Smooth muscle cell (in vitro differentiated cells): Measurements from ENCODE around the gene CRNKL1. TPM values are rescaled to one million over a fixed set of nuclear protein-coding genes. Genes with fewer than 3 reads are reported as not detected.

ENCODE experiments used
- DNase-seq: peaks from one replicate; lab custom pipeline; 2025; ENCODE audit not compliant: unreplicated experiment; lab: John Stamatoyannopoulos, UW
- H2AFZ ChIP-seq: fragments of 200-600 bp; sonication (generic); 2 replicates; pipeline ENCODE4 v1.6.0; 2016; ENCODE audit warnings: antibody characterized with exemption, low read depth, mild to moderate bottlenecking
- H3F3A ChIP-seq: fragments of 200-600 bp; sonication (generic); 2 replicates; pipeline ENCODE4 v1.6.0; 2017; ENCODE audit warnings: antibody characterized with exemption, low read depth
- H3K27ac ChIP-seq: fragments of 200-600 bp; sonication (generic); 2 replicates; pipeline ENCODE4 v1.5.1; 2016; ENCODE audit warnings: low read depth, mild to moderate bottlenecking
- H3K27me3 ChIP-seq: fragments of 200-600 bp; sonication (generic); 2 replicates; pipeline ENCODE4 v1.6.1; 2016; ENCODE audit warnings: low read depth, mild to moderate bottlenecking
- H3K36me3 ChIP-seq: fragments of 200-600 bp; sonication (generic); 2 replicates; pipeline ENCODE4 v1.5.1; 2016; ENCODE audit warnings: low read depth
- H3K4me1 ChIP-seq: fragments of 200-600 bp; sonication (generic); 2 replicates; pipeline ENCODE4 v1.5.1; 2016; ENCODE audit warnings: low read depth
- H3K4me2 ChIP-seq: fragments of 200-600 bp; sonication (generic); 2 replicates; pipeline ENCODE4 v1.6.0; 2016; ENCODE audit warnings: mild to moderate bottlenecking
- H3K4me3 ChIP-seq: fragments of 200-600 bp; sonication (generic); 2 replicates; pipeline ENCODE4 v1.5.1; 2016; ENCODE audit warnings: mild to moderate bottlenecking
- H3K79me2 ChIP-seq: fragments of 200-600 bp; sonication (generic); 2 replicates; pipeline ENCODE4 v1.6.0; 2016; ENCODE audit warnings: low read depth, mild to moderate bottlenecking
- H3K9ac ChIP-seq: fragments of 200-600 bp; sonication (generic); 2 replicates; pipeline ENCODE4 v1.6.0; 2016; ENCODE audit warnings: low read depth
- H3K9me3 ChIP-seq: fragments of 200-600 bp; sonication (generic); replicated peaks from 2 replicates; pipeline ENCODE4 v1.5.1; 2016; ENCODE audit warnings: low read depth
- H4K20me1 ChIP-seq: fragments of 200-600 bp; sonication (generic); 2 replicates; pipeline ENCODE4 v1.6.0; 2016; ENCODE audit warnings: low read depth
- WGBS: methylation state at CpG from one replicate; pipeline ENCODE4 v1.1.7; 2016; ENCODE audit warnings: low lambda C conversion rate; 5-methylcytosine and 5-hydroxymethylcytosine counted together
- polyA plus RNA-seq: library from polyadenylated mRNA; unstranded; fragments of >200 nt; fragmentation: Nextera tagmentation; extraction: Ambion mirVana; gene quantifications from 2 replicates; pipeline ENCODE4 v1.2.1, GENCODE V29; 2016
- total RNA-seq: library from RNA; depleted of rRNA; stranded (reverse); fragments of >200 nt; gene quantifications from 2 replicates; pipeline ENCODE4 v1.2.3, GENCODE V29; 2014
- TF ChIP-seq, protein P1 (sequence below): fragments of 200-600 bp; sonication (generic); IDR thresholded peaks from 2 replicates; pipeline ENCODE4 v1.5.1; 2017; ENCODE audit warnings: borderline replicate concordance, mild to moderate bottlenecking, antibody characterized with exemption; ENCODE audit not compliant: insufficient read depth, poor library complexity, severe bottlenecking

CRNKL1 gene
- total and polyA plus RNA-seq, 2 experiments from 2014 or later: 12.3 to 26.0 TPM

DNA sequence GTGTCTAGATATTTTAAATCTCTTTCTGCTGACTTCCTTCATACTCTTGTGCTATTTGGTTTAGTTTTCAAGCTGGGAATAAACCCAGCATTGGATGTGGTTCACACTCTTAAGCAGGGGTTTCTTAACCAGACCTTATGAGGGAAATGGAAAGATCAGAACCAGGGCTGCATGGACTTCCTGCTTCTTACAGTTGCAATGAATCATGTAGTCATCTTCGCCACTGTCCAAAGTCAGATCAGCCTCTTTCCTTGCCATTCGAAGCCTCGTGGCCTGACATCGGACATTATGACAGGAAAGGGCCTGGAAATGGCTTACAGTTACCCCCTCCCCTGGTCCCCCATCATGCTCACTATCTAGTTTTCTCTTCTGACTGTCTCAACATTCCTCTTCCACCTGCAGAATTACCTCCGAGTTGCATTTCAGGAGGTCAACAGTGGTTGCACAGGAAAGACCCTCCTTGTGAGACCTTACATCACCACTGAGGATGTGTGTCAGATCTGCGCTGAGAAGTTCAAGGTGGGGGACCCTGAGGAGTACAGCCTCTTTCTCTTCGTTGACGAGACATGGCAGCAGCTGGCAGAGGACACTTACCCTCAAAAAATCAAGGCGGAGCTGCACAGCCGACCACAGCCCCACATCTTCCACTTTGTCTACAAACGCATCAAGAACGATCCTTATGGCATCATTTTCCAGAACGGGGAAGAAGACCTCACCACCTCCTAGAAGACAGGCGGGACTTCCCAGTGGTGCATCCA lies 51.9 kb downstream of the CRNKL1 start:
- WGBS: 92% methylated on average over 14 of the region's 14 CpGs
- Histone ChIP-seq H3K27ac (no peak overlapping the region), H3K4me3 (no peak overlapping the region), H3K4me1 (no peaks in the 10 kb centered on the region), H3K27me3 (no peaks in the 10 kb centered on the region), H3K9ac (no peak overlapping the region), H3K79me2 (no peaks in the 10 kb centered on the region), H2AFZ (no peak overlapping the region), H3K9me3 (no peaks in the 10 kb centered on the region), H3K36me3 (peaks cover 4% of the 10 kb centered on the region), H4K20me1 (no peaks in the 10 kb centered on the region), H3F3A (no peaks in the 10 kb centered on the region), H3K4me2 (no peak overlapping the region)
- no peak for DNase-seq
- TF ChIP-seq, protein P1, sequence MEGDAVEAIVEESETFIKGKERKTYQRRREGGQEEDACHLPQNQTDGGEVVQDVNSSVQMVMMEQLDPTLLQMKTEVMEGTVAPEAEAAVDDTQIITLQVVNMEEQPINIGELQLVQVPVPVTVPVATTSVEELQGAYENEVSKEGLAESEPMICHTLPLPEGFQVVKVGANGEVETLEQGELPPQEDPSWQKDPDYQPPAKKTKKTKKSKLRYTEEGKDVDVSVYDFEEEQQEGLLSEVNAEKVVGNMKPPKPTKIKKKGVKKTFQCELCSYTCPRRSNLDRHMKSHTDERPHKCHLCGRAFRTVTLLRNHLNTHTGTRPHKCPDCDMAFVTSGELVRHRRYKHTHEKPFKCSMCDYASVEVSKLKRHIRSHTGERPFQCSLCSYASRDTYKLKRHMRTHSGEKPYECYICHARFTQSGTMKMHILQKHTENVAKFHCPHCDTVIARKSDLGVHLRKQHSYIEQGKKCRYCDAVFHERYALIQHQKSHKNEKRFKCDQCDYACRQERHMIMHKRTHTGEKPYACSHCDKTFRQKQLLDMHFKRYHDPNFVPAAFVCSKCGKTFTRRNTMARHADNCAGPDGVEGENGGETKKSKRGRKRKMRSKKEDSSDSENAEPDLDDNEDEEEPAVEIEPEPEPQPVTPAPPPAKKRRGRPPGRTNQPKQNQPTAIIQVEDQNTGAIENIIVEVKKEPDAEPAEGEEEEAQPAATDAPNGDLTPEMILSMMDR: no peak

DNA sequence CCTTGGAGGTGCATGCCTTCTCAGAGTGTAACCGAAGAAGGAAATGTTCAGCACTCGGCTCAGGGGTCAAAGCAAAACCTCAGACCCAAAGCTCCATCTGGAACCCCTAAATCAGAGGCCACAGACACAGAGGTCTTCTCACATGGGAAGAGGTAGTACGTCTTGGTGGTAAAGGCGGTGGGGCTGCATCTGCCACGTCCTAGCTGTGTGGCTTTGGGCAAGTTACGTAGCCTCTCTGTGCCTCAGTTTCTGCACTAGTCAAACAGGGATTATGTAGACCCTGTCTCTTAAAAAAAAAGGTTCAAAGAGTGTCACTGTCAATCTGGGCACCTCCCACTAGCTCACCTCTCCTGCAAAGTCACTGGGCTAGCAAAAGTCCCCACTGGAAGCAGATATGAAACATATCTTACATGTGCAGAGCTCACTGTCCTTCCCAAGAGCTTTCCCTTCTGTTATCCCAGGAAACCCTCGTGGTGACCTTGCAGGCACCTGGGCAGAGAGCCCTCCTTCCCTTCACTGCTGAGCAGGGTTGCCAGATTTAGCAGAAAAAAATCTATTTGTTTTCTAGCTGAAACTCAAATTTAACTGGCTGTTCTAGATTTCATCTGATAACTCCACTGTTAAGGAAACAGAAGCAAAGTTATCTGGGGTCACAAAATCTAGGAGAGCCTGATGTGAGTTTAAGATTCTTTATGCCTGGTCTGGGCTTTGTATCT lies 53.1 kb downstream of the CRNKL1 start:
- no peak for DNase-seq
- H3K36me3 ChIP-seq: peaks cover 4% of the 10 kb centered on the region
- 95% methylated on average over 7 of the region's 7 CpGs for WGBS

GRCh38 chr20:19996917-19997316 lies 55.3 kb downstream of the CRNKL1 start:
- Histone ChIP-seq H3K36me3 (peaks cover 4% of the 10 kb centered on the region), H3F3A (peaks cover 29% of the 10 kb centered on the region), H3K79me2 (no peaks in the 10 kb centered on the region), H3K4me2 (no peak overlapping the region), H3K9me3 (no peaks in the 10 kb centered on the region), H3K4me1 (peaks cover 23% of the 10 kb centered on the region), H3K9ac (no peak overlapping the region), H3K27me3 (no peaks in the 10 kb centered on the region), H4K20me1 (no peaks in the 10 kb centered on the region), H3K27ac (no peak overlapping the region), H3K4me3 (no peak overlapping the region), H2AFZ (no peak overlapping the region)
- WGBS: 92% methylated on average over 9 of the region's 9 CpGs
- DNase-seq: no peak
- TF ChIP-seq, protein P1: no peak

More for the DNA sequence above, 53.1 kb downstream of the CRNKL1 start:
- no peaks in the 10 kb centered on the region for H3K9me3 ChIP-seq
- no peak overlapping the region for H2AFZ ChIP-seq
- H3K27me3 ChIP-seq: no peaks in the 10 kb centered on the region
- no peak overlapping the region for H3K9ac ChIP-seq
- H3F3A ChIP-seq: peaks cover 9% of the 10 kb centered on the region
- H3K4me2 ChIP-seq: no peak overlapping the region
- no peak overlapping the region for H3K4me3 ChIP-seq
- TF ChIP-seq, protein P1: no peak
- no peaks in the 10 kb centered on the region for H4K20me1 ChIP-seq
- H3K79me2 ChIP-seq: no peaks in the 10 kb centered on the region
- H3K27ac ChIP-seq: no peak overlapping the region
- peaks cover 7% of the 10 kb centered on the region for H3K4me1 ChIP-seq
